UCSD-AML1 (cell line): ENCODE data around the gene PTP4A2.
"Not testable (repeated sequence)": the region's sequence is repeated elsewhere in the genome, so short reads cannot be mapped to it uniquely, and the experiment has no call there.

ENCODE experiments used
- DNase-seq: peaks from one replicate; lab custom pipeline; 2025; ENCODE audit not compliant: unreplicated experiment; lab: John Stamatoyannopoulos, UW

Gene PTP4A2

DNA sequence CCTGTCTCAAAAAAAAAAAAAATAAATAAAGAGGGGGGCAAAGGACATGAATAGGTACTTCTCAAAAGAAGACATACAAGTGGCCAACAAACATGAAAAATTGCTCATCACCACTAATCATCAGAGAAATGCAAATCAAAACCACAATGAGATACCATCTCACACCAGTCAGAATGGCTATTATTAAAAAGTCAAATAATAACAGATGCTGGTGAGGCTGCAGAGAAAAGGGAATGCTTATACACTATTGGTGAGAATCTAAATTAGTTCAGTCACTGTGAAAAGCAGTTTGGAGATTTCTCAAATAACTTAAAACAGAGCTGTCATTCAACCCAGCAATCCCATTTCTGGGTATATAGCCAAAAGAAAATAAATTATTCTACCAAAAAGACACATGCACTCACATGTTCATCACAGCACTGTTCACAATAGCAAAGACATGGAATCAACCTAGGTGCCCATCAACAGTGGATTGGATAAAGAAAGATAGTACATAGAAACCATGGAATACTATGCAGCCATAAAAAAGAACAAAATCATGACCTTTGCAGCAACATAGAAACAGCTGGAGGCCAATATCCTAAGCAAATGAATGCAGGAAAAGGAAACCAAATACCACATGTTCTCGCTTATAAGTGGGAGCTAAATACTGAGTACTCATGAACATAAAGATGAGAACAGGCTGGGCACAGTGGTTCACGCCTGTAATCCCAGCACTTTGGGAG lies 42.5 kb downstream of the PTP4A2 start:
- not testable (repeated sequence) for DNase-seq

DNA sequence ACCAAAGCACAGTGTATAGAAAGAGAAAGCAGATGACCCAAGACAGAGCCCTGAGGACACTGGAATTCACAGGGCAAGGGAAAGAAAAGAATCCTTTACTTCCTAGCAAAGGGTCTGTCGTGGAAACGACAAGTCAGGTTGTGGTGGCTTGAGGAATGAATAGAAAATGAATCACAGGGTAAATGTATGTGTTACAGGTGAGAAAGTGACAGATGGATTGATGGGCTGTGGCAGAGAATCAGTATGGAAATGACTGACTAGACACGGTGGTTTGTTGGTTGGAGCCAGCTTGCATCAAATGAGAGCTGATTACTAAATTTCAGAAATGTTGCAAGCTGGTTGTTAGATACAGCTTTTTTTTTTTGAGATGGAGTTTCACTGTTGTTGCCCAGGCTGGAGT lies 46.9 kb downstream of the PTP4A2 start:
- DNase-seq: no peak

DNA sequence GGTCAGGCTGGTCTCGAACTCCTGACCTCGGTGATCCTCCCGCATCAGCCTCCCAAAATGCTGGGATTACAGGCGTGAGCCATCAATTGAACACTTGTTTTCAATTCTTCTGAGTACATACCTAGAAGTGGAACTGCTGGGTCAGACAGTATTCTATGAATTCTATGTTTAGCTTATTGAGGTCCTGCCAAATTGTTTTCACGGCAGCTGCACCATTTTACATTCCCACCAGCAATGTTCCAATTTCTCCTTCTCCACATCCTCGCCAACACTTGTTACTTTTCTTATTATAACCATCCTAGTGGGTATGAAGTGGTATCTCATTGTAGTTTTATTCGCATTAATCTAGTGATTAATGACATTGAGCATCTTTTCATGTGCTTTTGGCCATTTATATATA lies 49.9 kb downstream of the PTP4A2 start:
- DNase-seq: no peak

DNA sequence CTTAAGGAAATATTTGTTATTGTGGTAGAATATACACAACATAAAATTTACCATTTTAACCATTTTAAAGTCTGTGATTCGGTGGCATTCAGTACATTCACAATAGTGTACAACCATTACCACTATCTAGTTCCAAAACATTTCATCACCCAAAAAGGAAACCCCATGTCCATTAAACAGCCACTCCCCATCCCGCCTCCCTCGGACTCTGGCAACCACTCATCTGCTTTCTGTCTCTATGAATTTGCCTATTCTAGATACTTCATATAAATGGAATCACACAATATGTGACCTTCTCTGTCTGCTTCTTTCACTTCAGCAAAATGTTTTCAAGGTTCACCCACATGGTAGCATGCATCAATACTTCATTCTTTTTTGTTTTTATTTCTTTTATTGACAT lies 51.3 kb downstream of the PTP4A2 start:
- no peak for DNase-seq

DNA sequence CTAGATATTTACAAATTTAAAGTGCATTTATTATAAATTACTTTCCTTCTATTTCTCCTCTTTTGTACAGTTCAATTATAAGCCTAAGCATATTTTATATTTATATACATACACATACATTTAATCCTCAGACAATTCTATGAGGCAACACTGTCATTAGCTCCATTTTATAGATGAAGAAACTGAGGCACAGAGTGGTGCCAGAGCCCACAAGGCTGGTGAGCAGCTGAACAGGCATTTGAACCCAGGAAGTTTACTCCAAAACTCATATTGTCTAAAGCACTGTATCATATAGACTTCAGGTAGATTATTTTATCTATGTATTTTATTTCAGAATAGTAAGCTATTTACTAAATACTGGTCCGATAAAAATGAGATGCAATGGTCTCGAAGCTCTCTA lies 52.3 kb downstream of the PTP4A2 start:
- no peak for DNase-seq

DNA sequence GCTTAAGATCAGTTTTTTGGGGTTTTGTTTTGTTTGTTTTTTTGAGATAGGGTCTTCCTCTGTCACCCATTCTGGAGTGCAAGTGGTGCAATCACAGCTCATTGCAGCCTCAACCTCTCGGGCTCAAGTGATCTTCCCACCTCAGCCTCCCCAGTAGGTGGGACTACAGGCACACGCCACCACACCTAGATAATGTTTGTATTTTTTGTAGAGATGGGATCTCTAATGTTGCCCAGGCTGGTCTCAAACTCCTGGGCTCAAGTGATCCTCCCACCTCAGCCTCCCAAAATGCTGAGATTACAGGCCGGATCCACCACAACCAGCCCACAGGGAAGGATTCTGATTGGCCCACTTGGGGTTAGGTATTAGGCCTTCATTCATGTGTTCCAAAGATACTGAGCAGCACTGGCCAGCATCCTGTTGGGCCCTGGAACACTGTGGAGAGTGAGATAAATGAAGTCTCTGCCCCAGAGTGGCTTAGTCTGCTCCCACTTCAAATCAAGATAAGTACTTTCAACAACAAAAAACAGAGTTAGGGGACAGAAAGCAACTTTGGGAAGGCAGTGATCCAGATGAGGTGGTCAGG lies 54.7 kb downstream of the PTP4A2 start:
- no peak for DNase-seq

DNA sequence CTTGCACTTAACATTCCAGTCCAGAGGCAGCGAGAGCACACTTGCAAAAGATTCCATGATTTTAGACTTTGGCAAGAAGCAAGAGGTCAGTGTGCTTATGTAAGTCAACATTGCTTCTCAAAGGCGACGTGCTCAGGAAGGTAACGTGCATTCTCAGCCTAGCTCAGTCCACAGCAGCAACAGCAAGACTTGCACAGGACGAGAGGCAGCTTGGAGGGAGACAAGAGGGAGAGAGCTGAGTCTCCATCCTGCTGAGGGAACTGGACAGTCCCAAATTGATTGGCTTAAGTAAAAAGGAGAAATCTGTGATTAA lies 56.5 kb downstream of the PTP4A2 start:
- DNase-seq: no peak

DNA sequence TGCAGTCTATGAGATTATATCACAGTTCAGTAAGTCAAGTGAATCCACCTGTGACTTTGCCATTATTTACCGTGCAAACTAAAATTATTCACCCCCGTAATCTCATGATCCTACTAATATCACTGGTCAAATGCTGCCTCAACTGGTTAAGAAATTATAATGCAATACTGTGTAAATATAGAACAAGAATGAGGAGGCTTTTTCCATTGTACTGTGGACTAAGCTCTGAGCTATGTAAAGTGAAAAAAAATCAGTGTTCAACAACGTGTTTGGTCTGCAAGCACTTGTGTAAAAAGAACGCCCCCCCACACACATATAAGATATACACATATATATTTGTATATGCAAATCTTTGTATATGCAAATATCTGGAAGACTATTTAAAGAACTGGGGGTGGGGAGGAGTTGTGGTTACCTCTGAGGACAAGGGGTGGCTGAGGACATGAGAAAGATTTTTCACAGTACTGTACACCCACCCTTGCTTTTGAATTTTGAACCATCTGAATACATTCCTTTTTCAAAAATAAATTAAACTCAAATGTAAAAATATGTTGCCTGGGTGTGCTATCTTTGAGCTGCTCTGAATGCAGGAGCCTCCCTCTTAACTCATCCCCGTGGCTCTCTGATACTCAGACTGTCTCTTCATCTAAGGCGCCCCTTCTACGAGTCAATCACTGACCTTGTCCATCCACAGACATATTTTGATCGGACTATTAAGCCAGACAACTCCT lies 57.0 kb downstream of the PTP4A2 start:
- no peak for DNase-seq

DNA sequence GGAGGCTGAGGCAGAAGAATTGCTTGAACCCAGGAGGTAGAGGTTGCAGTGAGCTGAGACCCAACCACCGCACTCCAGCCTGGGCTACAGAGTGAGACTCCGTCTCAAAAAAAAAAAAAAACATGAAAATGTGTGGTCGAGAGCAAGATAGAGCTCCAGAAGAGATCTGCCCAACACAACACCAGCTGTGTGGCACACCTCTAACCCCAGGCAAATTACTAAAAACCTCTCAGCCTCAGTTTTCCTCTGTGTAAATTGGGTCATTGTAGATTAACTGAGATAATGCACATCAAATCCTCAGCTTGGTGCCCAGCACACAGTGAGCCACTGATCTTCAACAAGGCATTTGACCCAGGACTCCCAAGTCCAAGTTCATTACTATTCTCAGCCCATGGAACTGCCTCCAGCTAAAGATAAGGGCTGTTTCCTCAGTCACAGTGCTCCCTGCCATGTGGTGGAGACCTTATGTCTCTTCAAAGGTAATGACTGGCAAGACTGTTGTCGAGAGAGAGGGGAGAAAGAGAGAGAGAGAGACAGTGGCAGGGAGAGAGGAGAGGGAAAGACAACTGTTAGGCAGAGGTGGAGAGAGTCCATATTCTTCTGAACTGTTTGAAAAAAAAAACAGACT lies 58.1 kb downstream of the PTP4A2 start:
- no peak for DNase-seq

DNA sequence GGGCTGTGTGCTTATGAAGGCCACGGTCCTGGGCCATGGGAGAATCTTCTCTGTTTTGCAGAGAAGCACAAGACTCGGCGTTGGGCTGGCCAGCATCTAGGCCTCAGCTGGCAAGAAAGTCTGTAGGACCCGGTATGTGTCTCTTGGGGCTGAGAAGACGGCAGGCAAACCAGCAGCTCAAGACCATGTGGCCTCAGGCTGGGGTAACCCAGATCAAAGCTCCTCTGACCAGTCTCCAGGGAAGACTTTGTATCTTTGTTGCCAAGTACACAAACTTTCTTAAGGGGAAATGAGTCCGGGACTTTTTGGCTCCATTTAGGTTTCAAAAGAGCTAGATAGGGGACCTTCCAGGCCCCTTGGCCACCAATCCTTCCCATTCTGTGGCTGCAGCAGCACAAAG lies 60.1 kb downstream of the PTP4A2 start:
- no peak for DNase-seq

DNA sequence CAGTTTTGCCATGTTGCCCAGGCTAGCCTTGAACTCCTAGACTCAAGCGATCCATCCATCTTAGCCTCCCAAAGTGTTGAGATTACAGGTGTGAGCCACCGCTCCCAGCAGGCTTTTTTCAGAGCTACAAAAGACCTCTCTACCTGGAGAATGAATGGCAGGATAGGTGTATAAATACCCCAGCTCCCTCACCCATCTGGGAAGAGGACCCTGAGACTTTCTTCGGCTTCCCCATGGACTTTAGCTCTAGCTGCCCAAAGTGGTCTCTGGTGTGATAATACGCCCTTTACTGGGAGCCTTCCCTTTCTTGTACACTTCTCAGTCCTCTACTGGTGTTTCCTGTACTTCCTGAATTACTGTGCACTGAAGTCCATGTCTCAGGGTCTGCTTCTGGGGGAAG lies 60.6 kb downstream of the PTP4A2 start:
- no peak for DNase-seq

DNA sequence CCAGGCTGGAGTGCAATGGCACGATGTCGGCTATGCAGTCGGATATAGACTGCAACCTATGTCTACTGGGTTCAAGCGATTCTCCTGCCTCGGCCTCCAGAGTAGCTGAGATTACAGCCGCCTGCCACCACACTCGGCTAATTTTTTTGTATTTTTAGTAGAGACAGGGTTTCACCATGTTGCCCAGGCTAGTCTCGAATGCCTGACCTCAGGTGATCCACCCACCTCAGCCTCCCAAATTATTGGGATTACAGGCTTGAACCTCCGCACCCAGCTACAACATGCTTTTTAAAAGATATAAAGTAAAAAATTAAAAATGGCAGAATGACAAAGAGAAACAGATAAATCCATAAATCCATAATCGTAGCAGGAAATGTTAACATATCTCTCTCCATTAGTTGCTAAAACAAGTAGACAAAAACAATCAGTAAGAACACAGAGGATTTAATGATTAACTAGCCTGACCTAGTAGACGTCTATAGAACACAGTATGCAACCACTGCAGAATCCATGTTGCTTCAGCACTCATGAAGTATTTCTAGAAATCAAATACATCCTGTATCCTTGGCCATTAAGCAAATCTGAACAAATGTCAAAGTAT lies 62.4 kb downstream of the PTP4A2 start:
- DNase-seq: no peak

DNA sequence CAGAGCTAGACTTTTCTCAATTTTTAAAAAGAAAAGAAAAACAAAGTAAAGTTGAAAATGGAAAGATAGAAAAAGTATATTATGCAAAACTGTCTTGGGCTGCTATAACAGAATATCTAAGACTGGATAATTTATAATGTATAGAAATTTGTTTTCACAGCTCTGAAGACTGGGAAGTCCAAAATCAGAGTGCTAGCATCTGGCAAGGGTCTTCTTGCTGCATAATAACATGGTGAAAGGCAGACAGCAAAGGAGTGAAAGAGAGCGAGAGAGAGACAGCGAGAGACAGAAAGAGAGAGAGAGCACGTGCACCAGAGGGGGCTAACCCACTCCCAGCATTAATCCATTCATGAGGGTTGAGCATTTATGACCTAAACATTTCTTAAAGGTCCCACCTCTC lies 63.2 kb downstream of the PTP4A2 start:
- DNase-seq: no peak

DNA sequence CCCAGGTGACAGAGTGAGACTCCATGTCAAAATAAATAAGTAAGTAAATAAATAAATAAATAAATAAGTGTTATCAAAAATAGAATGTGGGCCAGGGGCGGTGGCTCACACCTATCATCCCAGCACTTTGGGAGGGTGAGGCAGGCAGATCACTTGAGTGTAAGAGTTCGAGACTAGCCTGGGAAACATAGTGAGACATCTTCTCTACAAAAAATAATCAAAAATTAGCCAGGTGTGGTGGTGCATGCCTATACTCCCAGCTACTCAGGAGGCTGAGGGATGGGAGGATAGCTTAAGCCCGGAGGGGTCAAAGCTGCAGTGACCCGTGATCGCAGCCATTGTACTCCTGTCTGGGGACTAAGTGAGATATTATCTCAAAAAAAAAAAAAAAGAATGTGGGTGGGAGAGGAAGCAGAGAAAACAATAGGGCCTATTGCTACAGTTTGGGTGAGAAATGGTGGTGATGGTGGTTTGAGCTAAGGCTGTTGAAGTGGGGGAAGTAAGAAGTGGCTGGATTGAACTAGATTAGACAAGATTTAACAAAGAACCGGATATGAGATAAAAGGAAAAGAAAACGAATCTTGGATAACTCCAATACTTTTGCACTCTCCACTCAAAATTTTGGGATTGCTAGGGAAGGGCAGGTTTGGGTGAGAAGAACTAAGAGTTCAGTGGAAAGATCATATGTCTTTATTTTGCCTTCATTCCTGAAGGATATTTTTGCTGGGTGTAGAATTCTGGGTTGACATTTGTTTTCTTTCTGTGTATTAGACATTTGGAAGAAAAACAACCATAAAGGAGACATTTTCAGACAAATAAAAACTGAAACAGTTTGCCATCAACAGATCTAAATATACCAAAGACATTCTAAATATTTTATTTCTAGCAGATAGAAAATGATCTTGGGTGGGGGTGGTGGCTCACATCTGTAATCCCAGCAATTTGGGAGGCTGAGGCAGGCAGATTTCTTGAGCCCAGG lies 65.2 kb downstream of the PTP4A2 start:
- no peak for DNase-seq

DNA sequence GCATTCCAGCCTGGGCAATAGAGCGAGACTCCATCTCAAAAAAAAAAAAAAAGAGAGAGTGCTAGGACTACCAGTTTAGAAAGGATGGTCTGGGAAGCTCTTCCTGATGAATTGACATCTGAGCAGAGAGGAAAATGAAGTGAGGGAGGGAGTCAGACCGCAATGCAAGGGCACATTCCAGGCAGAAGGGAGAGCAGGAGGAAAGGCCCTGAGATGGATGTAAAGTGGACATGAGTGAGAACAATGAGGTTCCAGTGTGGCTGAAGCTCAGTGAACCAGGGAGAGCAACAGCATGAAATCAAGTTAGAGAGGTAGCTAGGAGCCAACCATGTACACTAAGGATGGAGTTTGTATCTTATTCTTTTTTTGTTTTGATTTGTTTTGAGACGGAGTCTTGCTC lies 66.5 kb downstream of the PTP4A2 start:
- DNase-seq: no peak

DNA sequence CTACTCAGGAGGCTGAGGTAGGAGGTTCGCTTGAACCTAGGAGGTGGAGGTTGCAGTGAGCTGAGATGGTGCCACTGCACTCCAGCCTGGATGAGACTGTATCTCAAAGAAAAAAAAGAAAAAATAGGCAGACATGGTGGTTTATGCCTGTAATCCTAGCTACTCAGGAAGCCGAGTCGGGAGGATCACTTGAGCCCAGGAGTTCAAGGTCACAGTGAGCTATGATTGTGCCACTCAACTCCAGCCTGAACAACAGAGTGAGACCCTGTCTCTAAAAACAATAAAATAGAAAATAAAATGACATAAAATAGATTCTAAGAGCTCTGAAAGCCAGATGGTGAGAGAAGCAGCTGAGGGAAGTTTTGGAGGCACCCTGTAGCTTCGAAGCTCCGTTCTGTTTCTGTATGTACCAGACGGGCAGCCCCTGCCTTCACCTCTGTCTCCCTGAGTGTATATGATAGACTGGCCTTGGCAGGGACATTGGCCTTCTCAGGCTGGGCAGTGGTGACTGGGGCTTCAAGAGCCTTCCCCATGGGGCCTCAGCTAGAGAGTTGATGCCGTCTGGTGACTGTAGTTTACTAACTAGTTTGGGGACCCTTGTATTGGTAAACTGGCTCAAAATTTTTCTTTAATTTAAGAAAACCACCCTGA lies 68.0 kb downstream of the PTP4A2 start:
- no peak for DNase-seq

DNA sequence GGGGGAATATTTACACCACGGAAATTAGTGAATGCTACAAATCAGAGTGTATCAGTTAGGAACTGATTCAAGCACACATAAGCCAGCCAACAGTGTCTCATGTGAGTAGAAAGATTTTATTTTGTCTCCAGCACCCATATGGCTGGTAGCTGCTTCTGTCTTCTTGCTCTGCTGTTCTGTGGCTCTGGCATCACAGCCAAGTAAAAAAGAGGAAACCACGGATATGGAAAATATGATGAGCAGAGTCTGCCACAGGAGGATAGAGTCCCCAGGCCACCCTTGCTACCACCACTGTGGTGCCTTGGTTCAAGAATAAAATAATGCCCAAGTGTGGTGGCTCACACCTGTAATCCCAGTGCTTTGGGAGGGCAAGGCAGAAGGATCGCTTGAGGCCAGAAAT lies 68.7 kb downstream of the PTP4A2 start:
- DNase-seq: peak; percentile 17

DNA sequence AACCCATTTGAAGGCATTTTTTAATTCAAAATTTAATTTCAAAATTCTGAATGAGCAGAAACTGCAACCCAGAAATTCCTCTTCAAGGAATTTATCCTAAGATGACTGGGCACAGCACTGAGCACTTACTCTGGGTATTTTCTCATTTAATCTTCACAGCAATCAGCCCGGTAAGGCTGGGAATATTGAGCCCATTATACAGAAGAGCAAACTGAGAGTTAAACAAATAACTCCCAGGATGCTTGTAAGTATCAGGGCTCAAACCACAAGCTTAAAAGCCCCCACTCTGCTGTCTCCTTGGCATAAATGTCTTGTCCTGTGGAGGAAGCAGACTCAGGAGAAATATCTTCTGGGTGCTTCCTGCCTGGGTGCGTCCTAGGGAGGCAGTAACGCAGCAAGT lies 69.3 kb downstream of the PTP4A2 start:
- no peak for DNase-seq

DNA sequence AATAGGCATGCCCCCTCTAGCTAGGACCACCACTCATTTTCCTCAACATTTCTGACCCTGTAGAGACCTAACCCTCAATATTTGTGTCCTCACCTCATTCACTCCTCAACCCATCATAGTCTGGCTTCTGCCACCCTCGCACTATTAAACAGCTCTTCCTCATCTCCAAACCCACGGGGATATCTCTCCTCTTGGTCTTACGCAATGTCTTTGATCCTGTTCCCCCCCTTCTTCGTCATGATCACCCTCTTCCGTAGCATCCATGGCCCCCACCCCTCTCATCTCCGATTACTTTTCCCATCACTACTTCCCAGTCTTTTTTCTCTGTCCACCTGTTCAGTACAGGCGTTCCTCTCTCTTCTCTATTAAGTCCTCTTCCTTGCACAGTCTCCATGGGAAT lies 70.6 kb downstream of the PTP4A2 start:
- no peak for DNase-seq

DNA sequence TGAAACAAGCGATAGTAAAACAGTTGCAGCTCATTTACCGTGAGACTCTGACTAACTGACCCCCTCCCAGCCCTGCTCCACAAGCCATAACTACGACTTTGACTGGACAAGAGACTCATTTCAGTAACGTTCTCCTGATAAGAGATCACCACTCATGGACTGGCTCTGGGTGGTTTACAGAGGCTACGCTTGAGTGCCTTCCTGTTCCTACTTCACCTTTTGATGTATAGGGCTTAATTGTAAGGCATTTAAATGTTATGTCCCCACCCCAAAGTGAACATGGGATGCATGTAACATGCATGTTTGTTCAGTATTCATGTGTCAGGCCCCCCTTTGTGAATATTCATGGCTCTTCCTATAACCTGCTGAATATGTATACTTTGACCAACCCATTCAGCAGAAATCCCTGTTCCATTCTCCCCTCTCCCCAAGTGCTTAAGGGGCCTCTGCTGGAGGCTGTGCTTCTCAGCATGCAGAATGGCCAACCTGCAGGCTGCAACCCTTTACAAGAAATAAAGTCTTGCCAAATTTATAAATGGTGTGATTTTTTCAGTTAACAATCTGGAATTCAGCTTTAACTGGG lies 71.6 kb downstream of the PTP4A2 start:
- DNase-seq: no peak
